ENCODE results near the gene MPPED2.

MPPED2 gene

DNA sequence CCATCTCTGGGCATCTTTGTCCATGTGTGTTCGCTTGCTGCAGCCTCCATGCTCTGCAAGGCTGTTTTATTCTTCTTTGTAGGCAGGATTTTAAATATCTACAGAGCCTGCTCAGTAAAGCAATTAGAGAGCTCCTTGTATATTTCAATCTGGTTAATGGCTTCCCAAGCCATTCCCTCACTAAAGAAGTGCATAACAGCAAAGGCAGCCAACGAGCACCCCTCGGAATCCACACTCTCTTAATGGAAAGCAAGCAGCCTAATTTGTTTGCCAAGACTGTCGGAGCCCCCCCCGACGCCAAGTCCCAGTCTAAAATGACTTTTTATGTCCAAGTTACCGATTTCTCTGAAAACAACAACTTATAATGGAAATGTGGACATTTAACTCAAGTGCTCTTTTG, 139.6 kb downstream of the MPPED2 start:
- DNase-seq, result no peak

DNA sequence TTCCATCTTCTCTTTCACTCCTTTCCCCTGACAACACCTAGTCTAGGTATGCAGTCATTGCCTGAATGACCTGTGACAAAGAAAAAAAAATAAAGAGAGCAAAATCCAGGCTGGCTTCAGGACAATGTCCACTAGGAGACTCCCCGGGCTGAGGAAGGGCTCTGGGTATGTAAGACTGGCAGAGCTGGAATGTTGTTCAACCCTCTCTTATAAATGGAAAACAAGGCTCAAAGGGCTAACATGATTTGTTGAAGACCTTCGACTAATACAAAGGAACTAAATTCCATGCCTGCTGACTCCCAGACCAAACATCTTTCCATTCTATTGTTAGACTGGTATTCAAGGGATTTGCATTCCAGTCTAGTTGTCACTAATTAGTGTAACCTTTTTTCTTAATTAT, 141.1 kb downstream of the MPPED2 start:
- DNase-seq, result no peak

DNA sequence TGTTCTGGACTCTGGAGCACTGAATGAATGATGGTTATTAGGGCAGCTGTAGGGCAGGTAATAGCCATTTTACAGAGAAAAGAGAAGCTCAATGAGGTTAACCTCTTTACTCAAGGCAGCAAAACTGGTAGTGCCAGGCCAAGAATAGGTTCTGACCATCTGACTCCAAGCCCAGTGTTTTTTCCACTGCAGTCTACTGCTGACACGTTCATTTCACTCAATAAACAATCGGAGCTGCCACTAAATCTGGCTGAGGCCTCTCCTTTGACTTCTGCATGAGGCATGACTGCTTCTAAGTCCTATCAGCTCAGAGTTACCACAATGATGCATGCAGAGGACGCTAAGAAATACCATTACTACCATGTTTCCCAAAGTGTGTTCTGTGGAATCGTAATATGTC, 145.6 kb downstream of the MPPED2 start:
- DNase-seq, result no peak

DNA sequence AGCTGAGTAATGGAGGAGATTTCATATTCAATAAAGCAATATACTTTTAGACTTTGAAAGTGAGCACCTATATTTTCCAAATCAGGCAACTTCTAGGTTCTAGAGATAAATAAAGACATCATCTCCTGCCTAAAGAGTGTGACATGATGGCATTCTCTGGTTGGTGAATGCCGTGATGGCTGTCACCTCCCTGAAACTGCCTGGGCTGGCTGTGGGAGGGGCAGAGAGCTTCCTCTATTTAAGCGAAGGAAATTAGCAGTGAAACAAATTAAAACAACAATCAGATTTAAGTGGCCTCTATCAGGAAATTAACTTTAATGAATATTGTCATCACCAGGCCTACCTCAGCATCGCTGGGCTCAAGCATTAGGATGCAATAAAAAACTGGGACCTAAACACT, 149.4 kb downstream of the MPPED2 start:
- DNase-seq, result no peak

DNA sequence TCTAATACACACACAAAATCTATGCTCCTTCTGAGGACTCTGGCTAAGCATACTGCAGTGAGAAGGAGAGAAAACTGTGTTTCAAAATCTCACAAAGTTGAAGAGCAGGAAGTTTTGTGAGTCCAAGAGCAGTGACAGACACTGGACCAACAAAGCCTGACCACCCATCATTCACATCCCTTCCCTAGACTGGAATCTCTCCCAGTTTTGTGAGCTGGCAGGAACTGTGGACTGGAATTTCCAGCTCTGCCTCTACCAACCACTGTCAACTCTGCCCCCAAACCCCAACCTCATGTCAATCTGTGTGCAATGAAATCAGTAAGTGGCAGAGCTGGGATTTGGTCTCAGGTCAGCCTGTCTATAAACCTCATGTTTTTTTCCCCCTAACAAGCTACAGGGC, 150.7 kb downstream of the MPPED2 start:
- no peak for DNase-seq

DNA sequence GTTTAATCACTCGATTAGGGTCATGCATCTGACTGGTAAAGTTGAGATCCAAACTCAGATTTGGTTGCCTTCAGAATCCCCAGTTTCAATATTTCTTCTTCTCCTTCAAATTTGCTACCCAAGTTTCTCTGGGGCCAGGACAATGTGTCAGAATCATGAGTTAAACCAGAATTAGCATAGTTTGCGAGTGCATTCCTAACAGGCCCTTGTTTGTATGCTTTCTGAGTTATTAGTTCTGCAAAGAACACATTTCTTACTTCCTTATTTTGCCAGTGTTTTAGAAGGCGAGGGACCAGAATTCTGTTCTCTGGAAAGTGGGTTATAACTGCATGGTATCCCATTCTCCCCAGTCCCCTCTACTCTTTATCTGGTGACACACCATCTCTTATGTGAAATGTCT, 151.3 kb downstream of the MPPED2 start:
- DNase-seq, result no peak

DNA sequence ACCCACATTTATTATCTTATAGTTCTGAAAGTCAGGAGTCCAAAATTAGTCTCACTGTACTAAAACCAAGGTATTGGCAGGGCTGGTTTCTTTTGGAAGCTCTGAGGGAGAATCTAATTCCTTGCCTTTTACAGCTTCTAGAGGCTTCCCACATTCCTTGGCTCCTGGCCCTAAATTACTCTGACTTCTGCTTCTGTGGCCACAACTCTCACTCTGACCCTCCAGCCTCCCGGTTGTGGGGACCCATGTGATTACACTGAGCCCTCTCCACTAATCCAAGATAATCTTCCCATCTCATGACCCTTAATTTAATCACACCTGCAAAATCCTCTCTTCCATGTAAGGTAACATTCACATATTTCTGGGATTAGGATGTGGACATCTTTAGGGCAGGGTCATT, 152.3 kb downstream of the MPPED2 start:
- DNase-seq, result no peak

DNA sequence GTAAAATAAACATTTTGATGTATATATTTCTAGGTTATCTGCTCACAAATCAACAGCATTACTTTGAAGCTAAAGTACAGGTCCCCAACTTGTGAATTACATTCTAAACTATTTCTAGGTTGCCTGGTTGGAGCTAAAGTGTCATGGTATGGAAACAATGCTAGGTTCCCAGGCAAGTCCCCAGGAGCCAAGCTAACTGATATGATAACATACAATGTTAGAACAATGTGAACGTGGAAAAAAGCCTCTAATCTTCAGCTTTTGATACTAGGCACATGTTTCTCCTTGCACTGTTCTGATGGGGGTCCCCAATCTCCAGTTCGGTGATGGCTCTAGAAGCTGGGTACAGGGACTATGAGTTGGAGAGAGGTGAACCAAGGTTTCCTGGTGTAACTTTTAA, 153.4 kb downstream of the MPPED2 start:
- DNase-seq, result no peak

DNA sequence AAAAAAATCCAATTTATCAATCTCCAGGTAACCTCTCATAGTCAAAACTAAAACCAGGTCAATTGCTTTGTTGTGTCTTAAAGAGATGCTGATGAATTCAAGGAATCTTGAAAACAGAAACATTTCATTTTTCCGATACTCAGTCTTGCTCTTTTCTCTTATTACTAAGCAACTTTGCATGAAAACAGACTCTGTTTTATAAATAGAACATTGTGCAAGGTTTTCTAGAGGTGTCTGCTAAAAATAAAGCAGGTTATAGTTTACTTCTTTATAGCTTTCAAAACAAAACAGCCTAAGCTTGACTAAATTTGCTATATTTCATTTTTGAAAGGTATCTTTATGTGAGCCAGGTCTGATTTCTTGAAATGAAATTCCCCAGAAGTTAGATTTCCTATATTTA, 154.0 kb downstream of the MPPED2 start:
- no peak for DNase-seq

DNA sequence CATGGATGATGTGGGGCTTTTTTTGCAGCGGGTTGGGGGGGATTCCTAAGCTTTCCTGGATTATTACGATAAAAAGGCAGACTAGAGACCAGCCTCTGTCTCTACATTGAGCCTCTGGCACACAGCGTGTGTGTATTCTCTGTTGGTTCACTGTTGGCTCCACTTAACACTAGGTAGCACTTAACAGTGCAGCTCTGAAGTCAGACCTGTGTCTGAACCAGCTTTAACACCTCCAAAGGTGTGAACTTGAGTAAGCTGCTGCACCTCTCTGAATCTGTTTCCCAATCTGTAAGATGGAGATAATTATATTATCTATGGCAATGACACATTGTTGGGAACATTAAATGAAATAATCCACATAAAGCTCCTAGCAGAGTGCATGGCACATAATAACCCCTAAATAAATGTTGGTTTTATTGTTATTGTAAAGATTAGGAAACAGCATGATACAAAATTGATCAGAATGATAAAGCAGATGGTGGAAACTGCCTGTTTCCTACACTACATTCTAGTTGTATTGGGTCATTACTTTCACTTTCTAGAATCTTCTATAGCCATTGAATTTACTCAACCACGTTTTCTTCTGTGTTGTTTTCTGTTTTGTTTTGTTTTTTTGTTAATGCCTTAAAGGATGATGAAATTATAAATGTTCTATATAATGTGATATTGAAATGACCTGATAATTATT, 154.9 kb downstream of the MPPED2 start:
- no peak for DNase-seq

DNA sequence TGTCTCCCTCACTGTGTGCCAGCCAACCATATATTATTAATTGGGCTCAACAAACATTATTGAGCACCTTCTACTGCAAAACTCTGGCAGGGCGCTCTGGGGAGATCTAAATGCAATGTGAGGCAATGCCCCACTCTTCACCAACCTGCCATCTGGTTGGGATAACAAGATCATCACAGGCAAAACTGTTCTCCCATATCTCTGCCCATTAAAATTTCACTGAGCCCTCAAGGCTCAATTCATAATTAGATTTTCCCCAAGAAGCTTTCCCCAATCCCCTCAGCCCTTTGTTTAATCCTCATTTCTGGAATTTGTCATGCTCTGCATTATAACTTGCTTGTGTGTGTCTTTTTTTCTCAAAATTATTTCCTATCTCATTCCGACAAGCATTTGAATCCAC, 156.6 kb downstream of the MPPED2 start:
- DNase-seq, result no peak

DNA sequence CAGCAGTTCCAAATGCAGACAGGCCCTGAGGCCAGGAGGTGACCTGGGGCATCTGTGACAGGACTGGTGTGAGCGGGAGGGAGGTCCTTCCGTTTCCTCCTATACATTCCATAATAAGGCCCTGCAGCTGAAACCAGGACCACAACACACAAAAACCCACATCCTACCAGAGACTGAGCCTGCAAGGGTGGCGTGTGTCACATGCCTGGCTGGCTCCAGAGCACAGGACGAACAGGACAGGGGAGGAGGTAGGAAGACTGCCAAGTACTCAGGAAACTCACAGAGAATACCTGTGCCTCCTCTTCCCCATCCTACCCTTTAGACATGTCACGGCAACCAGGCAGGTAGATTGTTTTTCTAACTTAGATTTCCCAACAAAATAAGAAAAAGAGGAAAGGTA, 159.4 kb downstream of the MPPED2 start:
- DNase-seq, result no peak

DNA sequence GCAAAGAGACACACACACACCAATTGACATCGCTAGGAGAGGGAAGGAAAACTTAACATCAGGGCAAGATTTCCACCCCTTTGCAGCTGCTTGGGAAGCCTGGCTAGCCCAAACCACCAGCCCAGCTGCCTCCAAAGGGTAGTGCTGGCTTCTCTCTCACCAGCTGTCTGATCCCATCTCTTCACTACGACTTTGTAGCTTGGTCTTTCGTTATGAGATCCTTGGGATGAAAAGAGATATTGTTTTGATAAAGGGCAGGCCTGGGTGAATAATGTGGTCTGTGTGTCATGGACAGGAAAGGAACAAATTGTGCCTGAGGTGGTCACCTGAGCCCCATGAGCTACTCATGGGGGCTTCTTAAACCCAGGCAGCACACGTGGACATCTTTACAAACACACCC, 161.3 kb downstream of the MPPED2 start:
- no peak for DNase-seq

DNA sequence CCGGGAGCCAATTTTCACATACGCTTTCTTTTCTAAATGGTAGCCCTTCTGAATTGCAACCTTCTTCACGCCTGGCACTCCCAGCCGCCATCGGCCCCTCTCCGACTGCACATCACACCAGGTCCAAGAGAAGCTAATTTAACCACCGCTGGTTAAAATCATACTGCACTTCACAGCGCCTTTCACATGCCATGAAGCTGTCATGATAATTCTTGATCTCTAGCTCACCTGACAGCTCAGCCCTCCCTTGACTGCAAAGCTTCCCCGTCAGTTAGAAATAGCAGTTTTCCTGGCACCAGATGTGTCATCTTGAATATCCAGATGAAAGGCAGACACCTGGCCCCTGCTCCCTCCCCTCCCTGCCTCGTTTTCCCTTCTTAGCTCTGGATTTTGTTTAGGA, 161.8 kb downstream of the MPPED2 start:
- no peak for DNase-seq

DNA sequence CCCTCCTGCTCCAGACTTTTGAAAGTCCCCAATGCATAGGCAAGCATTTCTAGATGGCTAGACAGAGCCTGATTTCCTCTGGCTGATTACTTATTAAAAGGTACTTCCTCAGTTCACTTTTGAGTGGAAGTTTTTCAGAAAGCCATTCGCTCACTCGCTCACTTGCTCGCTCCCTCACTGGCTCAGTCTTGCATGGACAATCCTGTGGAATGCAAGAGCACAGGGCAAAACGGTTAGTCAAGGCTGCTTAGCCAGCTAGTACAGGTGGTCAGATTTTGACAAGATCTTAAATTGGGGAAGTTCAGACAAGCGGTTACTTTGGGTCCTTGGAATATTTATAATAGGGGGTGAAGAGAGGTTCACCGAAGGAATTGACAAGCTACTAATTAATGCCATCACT, 162.3 kb downstream of the MPPED2 start:
- no peak for DNase-seq

DNA sequence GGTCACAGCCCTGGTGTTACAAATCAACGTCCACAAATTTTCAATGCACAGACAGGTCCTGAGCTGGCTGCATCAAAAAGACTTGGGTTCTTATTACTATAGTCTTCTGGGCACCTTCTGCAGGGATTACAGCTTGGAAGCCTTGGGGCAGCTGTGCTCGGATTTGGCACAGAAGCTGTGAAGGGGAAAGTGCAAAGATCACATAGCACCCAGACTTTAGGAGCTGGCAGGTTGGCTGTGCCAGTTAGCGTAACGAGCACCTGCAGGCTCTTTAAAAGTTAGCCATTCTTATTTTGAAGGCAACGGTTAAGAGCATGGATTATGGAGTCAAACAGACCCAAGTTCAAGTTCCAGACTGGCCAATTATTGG, 162.9 kb downstream of the MPPED2 start:
- DNase-seq, result no peak

DNA sequence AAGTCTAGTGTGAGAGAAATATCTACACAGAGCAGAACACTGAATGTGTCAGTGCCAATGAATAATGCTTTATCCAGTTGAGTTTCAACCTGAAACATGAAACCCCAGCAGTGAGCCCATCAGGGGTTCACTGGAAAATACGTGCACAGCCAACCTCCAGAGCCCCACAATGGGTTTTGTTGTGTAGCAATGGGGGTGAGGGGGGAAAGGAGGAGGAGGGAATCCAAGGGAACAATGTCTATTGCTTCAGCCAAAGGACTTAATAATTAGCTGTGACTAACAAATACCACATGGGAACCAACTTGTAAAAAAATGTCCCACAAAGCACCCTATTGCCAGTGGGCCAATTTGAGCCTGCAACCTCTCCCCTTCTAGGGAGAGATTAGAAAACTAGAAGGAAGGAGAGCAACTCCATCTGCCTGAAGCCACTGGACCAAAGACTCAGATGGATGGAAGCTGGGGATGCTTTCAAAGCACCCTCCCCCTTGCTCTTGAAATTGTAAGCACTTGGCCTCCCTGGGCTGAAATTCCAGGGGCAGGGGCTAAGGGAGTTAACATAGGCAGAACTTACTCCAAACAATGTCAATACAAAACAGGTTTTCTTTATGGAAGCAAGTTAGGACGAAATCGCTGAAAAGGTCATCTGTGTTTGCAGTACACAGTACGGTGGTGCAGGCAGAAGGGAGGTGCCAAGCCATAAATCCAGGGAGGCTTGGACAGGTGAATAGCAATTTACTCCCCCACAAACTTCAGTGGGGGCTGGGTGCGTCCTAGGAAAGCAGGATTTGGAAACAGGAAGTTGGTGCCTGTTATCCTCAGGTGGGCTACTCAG, 163.5 kb downstream of the MPPED2 start:
- DNase-seq, result no peak

DNA sequence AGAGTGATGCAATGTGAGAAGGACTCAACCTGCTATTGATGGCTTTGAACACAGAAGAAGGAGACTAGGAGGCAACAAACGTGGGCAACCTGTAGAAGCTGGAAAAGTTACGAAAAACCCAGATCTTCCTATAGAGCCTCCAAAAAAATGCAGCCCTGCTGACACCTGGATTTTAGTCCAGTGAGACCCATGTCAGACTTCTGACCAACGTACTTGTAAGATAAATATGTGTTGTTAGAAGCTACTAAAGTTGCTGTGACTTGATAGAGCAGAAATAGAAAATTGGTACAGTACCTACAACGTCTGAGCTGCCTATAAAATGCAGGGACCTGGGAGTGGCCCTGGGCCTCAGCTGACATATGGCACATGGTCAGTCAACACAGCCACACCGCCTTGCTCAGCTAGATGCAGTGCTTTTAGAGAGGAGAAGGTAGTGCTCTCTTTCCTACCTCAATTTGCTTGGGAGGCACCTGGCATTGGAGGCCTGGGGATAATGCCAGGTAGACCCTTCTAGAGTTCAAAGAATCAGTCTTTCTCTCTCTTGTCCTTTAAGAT, 165.8 kb downstream of the MPPED2 start:
- DNase-seq, result no peak

DNA sequence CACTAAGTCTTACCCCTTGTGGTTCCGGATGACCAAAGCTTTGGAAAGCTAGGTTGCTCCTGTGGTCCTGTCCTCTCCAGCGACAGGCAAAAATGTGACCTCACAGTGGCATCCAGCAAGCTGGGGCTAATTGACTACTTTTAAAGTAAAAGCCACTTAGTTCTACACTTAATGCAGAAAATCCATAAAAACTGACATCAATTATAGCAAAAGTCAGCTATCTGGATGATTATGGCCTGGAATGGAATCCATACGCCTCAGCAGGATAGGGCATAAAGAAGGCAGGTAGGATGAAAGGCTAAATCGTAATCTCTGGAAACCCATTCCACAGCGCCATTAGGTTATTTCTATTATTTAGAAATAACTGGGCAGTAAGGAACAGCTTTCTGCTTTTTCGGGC, 171.3 kb downstream of the MPPED2 start:
- DNase-seq, result no peak

DNA sequence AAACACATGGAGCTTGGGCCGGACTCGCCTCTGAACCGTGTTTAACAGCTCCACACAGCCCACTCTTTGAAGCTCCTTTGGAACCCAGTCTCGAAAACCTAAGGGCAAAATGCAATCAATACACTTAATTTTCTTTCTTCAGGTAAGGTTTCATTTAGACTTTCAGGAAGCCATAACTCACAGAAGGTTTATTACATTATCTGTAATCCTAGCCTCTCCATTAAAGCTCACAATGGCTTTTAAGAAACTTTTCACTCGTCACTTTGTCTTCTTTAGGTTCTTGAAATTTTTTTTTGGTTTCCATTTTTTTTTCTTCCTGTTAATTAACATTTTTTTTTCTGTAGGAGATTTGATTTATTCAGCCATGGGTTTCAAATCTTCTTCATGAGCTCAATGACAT, 171.9 kb downstream of the MPPED2 start:
- no peak for DNase-seq

DNA sequence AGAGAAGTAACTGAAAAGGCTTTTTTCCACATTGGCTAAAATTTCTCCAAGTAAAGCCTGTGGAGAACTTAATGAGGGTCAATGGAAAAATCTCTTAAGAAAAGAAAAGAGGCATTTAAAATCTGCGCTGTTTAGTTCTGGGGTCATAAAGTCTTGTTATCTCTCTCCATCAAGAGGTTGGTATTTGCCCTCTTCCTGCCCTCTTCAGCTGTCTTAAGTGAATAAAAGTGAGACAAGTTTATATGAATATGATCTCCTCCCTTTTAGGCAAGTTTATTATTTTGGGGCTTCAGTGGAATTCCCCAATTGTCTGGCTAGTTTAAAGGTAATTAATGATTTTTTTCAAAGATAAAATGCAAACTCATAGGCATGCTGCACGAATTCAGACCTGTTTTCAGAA, 173.6 kb downstream of the MPPED2 start:
- DNase-seq, result no peak

DNA sequence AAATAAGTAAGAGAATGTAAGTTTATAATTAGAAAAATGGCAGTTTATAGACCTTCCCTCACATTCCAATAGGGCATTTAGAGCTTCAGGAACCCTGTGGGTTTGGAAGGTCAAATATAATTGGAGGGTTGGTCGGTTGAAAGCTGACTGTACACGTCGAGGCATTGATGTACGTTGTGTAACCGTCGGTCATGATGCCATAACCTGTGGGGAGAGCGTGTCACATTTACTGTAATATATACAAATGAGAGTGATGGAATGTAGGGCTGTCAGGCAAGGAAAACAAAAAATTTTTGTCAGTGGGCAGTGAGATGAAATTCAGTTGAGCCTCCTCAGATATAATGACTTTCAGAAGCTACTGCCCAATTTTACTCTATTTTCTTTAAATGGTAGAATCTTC, 174.8 kb downstream of the MPPED2 start:
- no peak for DNase-seq

DNA sequence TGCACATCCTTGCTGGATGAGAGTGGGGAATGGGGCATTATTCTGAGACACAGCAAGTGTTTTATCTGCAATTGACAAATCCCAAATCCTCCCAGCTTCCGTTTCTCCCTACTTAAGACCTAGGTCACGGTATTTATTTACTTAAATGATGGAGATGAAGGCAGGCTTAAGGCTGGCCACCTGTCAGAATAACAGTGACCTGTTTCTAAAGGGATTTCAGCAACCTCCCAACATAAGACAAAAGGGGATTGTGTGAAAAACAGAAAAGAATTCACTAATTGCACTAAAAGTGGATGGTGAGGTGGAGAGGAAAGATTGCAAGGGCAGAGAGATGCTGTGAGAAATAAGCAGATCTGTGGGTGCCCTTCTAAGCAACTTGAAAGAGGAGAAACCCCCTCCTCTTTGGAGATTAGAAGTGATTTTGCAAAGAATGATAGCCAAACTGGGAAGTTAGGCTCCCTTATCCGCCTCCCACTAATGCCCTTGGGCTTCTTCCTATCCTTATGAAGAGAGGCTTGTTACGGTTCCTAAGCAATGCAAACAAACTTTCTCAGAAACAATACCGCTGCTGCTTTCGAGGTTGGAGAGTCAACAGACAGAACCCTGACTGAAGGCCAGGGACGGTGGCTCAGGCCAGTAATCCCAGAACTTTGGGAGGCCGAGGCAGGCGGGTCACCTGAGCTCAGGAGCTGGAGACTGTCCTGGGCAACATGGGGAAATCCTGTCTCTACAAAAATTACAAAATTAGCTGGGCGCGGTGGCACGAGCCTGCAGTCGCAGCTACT, 179.0 kb downstream of the MPPED2 start:
- DNase-seq, result no peak

DNA sequence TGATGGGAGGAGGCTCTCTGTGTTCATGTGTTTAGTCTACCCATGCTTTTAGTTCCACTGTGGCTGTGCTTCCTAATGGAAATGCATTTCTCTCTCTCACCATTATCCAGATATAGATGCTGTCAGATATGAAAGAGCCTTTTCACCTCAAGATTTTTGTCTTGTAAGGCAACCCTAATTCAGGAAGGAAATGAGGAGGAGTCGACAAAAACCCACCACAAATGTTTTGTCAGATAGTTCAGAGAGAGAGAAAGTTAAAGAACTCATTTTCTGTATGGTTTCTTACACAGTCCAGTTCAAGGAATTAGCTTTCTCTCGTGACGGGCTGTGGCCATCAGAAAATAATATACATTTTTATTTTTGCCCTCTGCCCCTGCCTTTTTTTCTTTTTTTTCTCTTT, 180.8 kb downstream of the MPPED2 start:
- no peak for DNase-seq
